ENCODE measurements around the gene LPGAT1.
"Not testable (repeated sequence)": the region's sequence is repeated elsewhere in the genome, so short reads cannot be mapped to it uniquely, and the experiment has no call there.

Gene LPGAT1

DNA sequence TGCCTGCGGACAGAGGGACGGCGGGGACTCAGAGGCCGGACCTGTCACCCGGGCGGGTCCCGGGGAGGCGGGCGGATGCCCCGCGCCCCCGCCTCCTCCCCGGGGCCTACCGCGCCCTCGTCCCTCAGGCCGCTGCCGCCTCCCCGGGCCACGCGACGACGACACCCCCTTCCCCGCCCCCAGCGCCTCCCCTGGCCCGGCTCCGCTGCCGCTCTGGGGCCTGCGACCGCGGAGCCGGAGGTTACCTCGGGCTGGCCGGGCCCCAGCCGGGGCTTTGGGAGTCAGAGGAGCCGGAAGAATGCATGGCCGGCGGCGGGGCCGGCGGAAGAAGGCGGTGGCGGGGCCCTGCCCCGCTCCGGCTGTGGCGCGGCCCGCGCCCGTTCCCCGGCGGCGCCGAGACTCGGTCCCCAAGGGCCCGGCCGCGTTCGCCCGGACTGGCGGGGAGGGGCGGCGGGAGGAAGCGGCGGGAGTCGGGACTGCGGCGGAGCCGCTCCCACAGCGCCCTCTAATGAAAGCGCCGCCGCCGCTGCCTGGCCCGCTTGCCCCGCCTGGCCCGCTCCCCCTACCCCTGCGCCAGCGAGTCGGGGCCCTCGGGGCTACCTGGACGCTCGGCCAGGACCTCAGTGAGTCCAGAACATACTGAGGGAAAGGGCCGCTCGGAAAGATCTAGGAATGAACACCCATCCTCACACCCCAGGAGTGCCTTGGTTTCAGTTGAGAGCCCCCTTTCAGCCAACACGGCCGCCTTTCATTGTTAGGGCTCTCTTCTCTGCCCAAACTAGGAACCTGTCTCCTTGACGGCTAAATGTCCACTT lies at the start of gene LPGAT1:
Gene LPGAT1 (minus strand): TSS at position 436 of the 815 bp plus-strand sequence. CDS start 1,467 bp downstream, outside the sequence.
- peak; percentile 65 to 71 for DNase-seq

GRCh38 chr1:211879475-211879874 lies 48.9 kb upstream of the LPGAT1 start:
- no peak for DNase-seq

DNA sequence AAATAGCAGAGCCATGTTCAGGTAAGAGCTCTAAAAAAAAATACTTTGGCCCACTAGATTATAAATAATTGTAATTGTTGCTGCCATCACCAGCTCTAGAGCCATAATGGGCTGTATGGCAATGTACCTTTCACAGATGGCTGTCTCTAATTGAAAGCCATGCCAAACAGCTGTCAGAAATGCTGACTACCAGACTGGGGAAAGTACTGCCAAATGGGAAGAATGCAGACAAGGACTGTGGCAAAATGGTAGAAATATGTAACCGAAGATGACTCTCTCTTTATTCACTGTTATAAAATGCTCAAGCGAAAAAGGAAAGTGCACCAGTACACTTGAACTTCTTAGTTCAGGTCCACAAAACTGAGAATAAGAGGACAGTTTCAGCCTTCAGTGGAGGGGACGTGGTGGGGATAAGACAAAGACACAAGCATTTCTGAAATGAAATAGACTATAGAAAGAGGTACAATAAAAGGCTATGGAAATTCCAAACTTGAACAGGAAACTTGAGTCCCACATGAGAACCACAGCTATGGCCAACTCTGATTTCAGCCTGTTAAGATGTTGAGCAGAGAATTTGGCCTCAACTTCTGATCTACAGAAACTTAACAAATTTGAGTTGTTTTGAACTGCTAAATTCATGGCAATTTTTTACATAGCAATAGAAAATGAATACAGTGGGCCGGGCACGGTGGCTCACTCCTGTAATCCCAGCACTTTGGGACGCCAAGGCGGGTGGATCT lies 46.5 kb upstream of the LPGAT1 start:
- DNase-seq = no peak

DNA sequence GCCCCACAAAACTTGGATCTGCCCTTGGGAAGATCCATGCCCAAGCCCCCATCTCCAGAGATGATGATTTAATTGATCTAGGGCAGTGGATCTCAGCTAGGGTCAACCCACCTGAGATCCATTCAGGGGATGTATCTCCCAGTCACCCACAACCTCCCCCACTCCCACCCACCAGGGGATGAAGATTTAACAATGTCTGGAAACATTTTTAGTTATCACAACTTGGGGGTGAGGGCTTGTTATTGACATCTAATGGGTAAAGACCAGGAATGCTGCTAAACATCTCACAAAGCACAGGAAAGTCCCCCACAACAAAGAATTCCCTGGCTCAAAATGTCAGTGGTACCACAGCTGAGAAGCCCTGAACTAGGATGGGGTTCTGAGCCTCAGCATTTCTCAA lies 45.0 kb upstream of the LPGAT1 start:
- DNase-seq = no peak

DNA sequence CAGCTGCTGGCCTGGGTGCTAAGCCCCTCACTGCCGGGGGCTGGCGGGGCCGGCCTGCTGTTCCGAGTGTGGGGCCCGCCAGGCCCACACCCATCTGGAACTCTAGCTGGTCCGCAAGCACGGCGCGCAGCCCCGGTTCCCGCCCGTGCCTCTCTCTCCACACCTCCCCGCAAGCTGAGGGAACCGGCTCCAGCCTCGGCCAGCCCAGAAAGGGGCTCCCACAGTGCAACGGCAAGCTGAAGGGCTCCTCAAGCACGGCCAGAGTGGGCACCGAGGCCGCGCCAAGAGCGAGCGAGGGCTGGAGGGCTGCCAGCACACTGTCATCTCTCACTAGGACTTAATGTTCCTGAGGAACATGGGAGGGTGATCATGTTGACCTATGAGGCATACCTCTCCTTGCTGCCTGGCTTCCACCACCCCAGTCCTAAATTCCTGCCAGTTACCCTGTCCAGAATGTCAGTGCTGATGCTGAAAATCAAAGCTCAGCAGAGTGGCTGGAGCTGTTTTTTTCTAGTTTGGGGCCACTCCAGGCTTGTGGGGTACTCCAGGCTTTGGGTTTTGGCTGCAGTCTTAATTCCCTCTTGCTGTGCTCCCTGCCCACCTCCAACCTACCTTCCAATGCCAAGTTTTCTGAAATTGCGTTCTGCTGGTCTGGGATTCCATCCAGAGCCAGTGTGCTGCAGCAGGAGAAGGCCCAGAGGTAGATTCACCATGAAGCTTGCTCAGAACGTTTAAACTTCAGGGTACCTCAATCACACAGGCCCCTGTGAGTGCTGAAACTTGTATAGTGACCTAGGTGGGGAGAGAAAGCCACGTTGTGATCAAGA lies 44.2 kb upstream of the LPGAT1 start:
- DNase-seq = no peak

DNA sequence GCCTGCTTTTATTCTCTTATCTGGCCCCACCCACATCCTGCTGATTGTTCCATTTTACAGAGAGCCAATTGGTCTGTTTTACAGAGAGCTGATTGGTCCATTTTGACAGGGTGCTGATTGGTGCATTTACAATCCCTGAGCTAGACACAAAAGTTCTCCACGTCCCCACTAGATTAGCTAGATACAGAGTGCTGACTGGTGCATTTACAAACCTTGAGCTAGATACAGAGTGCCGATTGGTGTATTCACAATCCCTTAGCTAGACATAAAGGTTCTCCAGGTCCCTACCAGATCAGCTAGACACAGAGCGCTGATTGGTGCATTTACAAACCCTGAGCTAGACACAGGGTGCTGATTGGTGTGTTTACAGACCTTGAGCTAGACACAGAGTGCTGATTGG lies 43.2 kb upstream of the LPGAT1 start:
- not testable (repeated sequence) for DNase-seq

DNA sequence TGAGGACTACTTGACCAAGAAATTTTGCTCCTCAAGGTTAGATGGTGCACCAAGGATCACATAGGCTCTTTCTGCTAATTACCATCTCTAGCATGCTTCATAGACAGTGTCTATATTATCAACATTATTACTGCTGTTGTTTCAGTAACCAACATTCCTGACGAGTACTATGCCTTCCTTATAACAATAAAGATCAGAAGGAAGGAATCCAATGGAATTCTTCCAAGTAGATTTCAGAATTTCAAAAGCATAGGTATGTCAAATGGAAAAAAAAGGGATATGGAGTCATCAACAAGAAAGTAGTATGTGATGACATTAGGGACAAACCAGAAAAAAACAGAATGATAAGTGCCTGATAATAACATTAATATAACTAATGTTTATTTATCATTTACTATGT lies 39.6 kb upstream of the LPGAT1 start:
- DNase-seq = no peak

DNA sequence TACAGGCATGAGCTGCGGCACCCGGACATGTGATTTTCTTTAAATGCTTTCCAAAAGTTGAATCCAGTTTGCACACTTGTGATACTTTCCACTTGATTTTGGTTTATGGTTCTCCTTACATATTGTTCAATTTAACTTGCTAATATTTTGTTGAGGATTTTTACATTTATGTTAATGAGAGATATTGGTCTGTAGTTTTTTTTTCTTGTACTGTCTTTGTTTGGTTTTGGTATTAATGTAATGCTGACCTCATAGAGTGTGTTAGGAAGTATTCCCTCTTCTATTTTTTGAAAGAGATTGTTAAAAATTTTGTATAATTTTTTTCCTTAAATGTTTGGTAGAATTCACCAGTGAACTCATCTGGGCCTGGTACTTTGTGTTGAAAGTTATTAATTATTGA lies 34.6 kb upstream of the LPGAT1 start:
- no peak for DNase-seq

DNA sequence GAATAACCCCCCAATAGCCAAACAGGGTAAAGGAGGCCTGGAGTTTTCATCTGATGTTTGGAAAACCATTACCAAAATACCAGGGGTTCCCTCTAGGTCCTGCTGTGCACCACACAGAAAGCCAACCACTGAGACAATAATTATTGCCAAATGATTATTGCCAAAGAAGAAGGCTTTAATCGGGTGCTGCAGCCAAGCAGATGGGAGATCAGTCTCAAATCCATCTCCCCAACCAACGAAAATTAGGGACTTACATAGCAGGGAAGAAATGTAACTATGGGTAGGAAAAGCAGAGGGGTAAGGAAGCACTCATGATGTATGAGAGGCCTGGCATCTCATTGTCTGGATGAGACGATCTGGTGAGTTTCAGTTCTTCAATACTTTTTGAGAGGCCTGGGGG lies 28.8 kb upstream of the LPGAT1 start:
- DNase-seq = no peak

DNA sequence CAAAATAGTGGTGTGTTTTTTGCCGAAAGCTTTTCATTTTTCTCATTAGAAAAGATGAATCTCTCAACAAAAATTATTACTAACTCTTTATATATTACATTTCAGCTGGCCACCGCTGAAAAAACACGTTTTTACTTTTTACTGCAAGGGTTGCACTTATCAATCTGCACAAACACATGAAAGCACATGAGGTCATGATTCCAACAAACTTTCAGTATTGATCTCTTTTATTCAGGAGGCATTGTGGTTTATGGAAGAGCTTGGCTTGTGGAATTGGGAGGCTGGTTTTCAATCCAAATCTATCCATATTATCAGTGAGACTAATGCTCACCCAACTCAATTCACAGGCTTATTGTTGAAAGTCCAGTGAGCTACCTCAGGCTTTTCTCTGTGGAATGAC lies 20.6 kb upstream of the LPGAT1 start:
- DNase-seq = no peak

- DNase-seq = no peak
Measured at GRCh38 chr1:211843507-211844298, 13.1 kb upstream of the LPGAT1 start.

- peak in 1 of 2 donors; percentile 25 for DNase-seq
Measured at GRCh38 chr1:211843018-211843417, 12.5 kb upstream of the LPGAT1 start.

GRCh38 chr1:211842518-211842917 lies 12.0 kb upstream of the LPGAT1 start:
- DNase-seq = no peak

DNA sequence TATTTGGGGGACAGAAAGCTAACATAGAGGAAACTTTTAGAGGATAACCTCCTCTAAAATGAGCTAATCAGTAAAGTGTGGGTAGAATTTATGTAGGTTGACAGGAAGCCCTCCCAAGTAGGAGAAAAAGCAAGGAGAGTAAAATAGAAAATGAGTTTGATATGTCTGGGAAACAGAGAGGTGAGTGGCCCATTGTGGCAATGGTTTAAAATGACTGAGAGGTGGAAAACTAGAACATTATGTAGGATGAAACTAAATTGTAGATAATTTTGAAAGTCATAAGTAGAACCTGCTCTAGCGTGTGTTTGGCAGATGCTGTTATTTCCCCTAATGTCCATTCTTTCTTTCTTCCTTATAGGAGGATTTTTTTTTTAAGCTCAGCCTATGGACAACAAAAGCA lies 8.5 kb upstream of the LPGAT1 start:
- DNase-seq = no peak

DNA sequence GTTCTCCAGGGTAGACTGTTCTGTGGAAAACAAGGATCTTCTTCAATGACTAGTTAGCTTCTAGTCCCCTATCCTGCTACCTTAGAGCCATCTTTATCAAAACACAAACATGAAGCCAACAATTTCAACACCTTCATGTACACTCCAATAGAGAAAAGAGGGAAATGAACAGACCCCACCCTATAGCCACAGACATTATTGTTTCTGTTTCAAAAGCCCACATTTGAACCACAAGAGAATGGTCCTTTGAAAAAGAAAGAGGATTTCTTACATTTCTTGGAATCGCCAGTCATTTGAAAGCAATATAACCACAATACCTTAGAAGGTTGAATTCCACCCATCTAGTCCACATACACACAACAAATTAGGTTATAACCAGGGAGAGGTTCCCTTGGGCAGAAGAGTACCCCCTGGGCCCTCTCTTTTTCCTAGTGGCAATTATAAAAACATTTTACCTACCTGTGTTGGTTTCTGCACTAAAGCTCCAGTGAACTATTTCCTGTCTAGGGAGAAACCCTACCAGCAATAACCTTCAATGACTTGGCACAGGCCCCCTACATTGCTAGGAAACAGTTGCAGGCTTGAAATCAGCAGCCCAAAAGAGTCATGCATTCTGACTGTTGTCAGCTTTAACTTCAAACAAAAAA lies 2.7 kb upstream of the LPGAT1 start:
- peak in 1 of 2 donors; percentile 48 for DNase-seq

- no peak for DNase-seq
Measured at GRCh38 chr1:211832661-211833060, 2.1 kb upstream of the LPGAT1 start.

- no peak for DNase-seq
Measured at GRCh38 chr1:211831558-211832323, 1.2 kb upstream of the LPGAT1 start.

DNA sequence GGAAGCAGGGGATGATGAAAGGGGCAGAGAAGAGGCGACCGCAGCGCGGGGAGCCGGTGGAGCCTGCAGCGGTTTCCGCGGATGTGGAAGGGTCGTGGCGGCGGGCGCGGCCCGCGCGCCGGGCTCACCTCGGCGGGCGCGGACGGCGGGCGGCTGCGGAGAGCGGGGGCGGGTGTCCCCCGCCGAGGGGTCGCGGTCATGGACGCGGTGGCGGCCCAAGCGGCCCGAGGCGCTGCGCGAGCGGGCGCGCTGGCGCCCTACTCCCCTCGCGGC lies 572 bp downstream of the LPGAT1 start:
- DNase-seq = peak in 1 of 2 donors; percentile 11

DNA sequence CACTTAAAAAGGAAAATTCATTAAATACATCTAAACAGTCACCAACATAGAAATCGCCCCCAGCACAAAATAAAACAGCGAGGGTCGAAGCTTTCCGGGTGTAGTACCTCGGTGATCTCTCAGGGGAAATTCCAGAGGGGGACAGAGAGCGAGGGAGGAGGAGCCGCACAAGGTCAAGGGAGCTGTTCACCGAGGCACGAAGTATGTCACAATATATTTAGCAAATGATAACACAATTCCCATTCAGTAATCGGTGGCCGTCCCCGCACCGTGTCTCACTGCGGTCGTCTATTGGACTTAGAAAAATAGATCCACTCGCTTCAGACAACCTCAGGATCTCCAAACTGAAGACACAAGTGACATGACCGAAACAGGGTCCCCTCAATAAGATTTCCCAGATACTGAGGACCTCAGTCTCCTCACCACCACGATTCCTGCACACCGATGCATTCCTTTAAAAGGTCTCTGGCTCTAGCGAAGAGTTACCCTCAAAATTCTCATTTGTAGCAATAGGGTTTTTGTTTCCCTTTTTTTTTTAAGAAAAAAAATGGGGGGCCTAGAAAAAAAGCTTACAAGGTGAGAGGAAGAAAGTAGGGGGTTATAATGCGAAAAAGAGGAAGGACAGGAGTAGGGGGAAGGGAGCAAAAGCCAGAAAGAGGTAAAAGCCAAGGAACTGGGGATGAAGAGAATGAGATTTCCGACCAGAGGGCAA lies 1.1 kb downstream of the LPGAT1 start:
- DNase-seq = no peak

DNA sequence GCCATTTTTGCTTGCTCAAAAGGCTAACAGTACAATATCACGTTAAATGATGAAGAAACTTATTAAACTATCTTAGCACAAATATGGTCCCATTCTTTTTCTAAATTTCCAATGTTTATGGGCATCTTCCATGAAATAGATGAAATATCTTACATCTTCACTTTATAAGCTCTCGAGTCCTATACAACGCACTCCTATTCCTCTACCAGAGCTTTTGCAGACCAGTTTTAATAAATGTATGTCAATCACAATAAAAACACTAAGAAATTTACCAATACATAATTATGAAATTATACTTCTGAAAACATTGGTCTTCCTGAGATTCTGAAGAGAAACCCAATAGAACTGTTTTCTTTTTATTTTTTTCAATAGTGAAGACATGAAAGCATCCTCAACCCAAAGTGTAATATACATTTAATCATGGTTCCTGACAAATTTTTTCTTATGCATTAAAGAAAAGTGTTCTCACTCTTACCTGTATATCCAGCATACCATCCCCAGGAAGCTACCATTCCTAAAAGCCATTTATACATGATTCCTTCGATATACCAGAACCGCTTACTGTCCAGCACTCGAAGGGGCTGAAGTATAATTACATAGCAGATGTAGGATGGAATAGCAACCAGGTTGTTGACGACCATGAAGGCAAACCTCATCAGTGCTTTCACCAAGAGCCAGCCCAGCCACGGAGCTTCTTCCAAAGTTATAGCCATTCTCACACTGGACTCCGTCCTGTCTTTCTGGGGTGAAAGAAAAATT lies 1.8 kb downstream of the LPGAT1 start:
- no peak for DNase-seq

Data from CD4-positive, alpha-beta T cell treated with Interleukin-4 for 1 hour (primary cell).